HUES6 (cell line): ENCODE data around the gene ZNF668.
"Not testable (repeated sequence)": the region's sequence is repeated elsewhere in the genome, so short reads cannot be mapped to it uniquely, and the experiment has no call there.

ENCODE experiments used
- H3K27ac ChIP-seq: 2 replicates; pipeline ENCODE4 v1.7.0; 2013; ENCODE audit warnings: low read depth, mild to moderate bottlenecking, low read length, inconsistent platforms
- H3K27me3 ChIP-seq: 2 replicates; pipeline ENCODE4 v1.6.1; 2013; ENCODE audit warnings: low read length; ENCODE audit not compliant: control insufficient read depth, insufficient read depth
- H3K36me3 ChIP-seq: 2 replicates; pipeline ENCODE4 v1.6.1; 2013; ENCODE audit warnings: low read length; ENCODE audit not compliant: control insufficient read depth, insufficient read depth
- H3K4me1 ChIP-seq: 2 replicates; pipeline ENCODE4 v1.6.1; 2013; ENCODE audit warnings: low read length; ENCODE audit not compliant: control insufficient read depth, insufficient read depth
- H3K4me3 ChIP-seq: 2 replicates; pipeline ENCODE4 v1.5.1; 2013; ENCODE audit warnings: low read depth, low read length
- H3K9ac ChIP-seq: one replicate; pipeline ENCODE4 v1.6.1; 2013; ENCODE audit warnings: mild to moderate bottlenecking, low read length
- H3K9me3 ChIP-seq: 2 replicates; pipeline ENCODE4 v1.6.1; 2013; ENCODE audit warnings: low read depth, low read length; ENCODE audit not compliant: control insufficient read depth, insufficient read depth

The ZNF668 gene

DNA sequence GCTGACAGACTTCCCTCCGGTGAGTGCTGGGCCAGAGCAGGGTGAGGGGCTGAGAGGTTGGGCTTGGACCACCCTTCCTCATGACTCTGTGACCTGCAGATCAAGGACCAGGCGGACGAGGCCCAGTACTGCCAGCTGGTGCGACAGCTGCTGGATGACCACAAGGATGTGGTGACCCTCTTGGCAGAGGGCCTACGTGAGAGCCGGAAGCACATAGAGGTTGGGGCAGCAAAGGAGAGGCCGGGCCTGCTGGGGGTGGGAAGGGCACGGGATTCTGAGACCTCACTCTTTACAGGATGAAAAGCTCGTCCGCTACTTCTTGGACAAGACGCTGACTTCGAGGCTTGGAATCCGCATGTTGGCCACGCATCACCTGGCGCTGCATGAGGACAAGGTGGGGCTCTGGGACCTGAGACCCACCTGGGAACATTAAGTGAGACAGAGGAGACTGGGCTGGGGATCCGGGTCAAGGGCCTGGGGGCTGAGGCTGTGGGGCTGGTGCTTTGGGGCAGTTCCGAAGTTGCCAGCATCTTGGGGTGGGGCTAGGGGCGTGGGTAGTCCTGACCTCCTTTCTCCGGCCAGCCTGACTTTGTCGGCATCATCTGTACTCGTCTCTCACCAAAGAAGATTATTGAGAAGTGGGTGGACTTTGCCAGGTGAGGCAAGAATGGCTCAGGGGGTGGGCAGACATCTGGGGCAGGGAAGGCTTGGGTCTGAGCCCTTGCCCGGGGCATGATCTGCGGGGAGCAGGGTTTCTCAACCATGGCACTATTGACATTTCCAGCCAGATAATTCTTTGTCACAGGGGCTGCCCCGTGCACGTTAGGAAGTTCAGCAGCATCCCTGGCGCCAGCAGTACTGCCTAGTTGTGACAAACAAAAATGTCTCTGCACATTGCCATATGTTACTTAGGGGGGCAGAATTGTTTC, 36.3 kb upstream of the ZNF668 start:
- Histone ChIP-seq H3K9me3 (no peaks in the 10 kb centered on the region), H3K36me3 (peaks cover 39% of the 10 kb centered on the region), H3K4me3 (no peak overlapping the region), H3K4me1 (peaks cover 7% of the 10 kb centered on the region; the same call in 1 of the 2 replicates), H3K27me3 (no peaks in the 10 kb centered on the region), H3K27ac (no peak overlapping the region), H3K9ac (no peak overlapping the region)

GRCh38 chr16:31109622-31110021, 35.6 kb upstream of the ZNF668 start:
- no peak overlapping the region for H3K9ac ChIP-seq
- no peak overlapping the region for H3K4me3 ChIP-seq

GRCh38 chr16:31108794-31109558, 34.9 kb upstream of the ZNF668 start:
- H3K36me3 ChIP-seq: peaks cover 39% of the 10 kb centered on the region
- H3K4me3 ChIP-seq: peak overlapping the region; percentile 90
- H3K9me3 ChIP-seq: no peaks in the 10 kb centered on the region
- peak overlapping the region; percentile 82 for H3K9ac ChIP-seq
- no peaks in the 10 kb centered on the region for H3K27me3 ChIP-seq
- peaks cover 7% of the 10 kb centered on the region; the same call in 1 of the 2 replicates for H3K4me1 ChIP-seq
- H3K27ac ChIP-seq: peak overlapping the region; percentile 32; the same call in 1 of the 2 replicates

More at GRCh38 chr16:31109622-31110021, 35.6 kb upstream of the ZNF668 start:
- Histone ChIP-seq H3K27ac (no peak overlapping the region), H3K4me1 (peaks cover 7% of the 10 kb centered on the region; the same call in 1 of the 2 replicates), H3K36me3 (peaks cover 39% of the 10 kb centered on the region), H3K9me3 (no peaks in the 10 kb centered on the region), H3K27me3 (no peaks in the 10 kb centered on the region)

DNA sequence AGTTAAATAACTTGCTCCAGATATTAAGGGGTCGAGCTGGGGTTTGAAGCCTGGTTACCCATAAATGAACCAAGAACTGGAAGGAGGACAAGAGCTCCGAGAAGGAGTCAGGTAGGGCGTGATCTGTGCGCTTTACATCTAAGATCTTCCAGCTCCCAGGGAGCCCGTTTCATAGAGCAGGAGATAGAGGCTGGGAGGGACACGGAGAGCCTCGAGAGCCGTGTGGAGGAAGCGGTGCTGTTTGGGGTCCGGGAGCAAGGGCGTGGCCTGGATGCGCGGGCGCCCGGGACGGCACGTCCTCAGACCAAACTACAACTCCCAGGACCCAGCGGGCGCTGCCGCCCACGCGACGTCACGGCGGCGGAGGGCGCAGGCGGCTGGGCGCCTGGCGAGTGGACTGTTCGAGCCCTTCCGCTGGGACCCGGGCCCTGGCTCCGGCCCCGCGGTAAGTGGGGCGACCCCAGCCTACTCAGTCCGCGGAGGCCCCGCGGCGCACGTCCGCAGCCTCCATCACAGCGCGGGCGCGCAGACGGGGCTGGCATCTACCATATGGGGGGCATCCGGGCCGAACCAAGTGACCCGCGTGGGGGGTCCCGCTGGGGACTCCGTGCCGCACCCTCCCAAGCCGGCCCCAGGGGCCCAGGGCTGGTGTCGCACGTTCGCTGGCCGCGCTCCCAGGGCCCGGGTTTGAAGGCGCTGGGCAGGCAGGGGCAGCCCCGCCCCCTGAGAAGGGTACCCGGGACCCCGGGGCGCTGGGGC, 34.2 kb upstream of the ZNF668 start, which contains the start of gene BCKDK:
BCKDK (plus strand) TSS at position 352 of the 759 bp plus-strand sequence. CDS start 838 bp downstream, outside the sequence.
- Histone ChIP-seq H3K27ac (peak within 1 kb of the TSS; percentile 32; the same call in 1 of the 2 replicates), H3K9ac (peak within 1 kb of the TSS; percentile 82), H3K9me3 (peaks cover 2% of the 10 kb centered on the region; the same call in 1 of the 2 replicates), H3K27me3 (no peaks in the 10 kb centered on the region), H3K4me3 (peak within 1 kb of the TSS; percentile 90), H3K4me1 (peaks cover 7% of the 10 kb centered on the region; the same call in 1 of the 2 replicates), H3K36me3 (peaks cover 39% of the 10 kb centered on the region)

GRCh38 chr16:31107465-31107867, 33.4 kb upstream of the ZNF668 start:
- H3K36me3 ChIP-seq: peaks cover 32% of the 10 kb centered on the region
- peaks cover 7% of the 10 kb centered on the region; the same call in 1 of the 2 replicates for H3K4me1 ChIP-seq
- no peaks in the 10 kb centered on the region for H3K27me3 ChIP-seq
- peaks cover 3% of the 10 kb centered on the region; the same call in 1 of the 2 replicates for H3K9me3 ChIP-seq
- no peak overlapping the region for H3K9ac ChIP-seq
- peak overlapping the region; percentile 90 for H3K4me3 ChIP-seq
- H3K27ac ChIP-seq: no peak overlapping the region

DNA sequence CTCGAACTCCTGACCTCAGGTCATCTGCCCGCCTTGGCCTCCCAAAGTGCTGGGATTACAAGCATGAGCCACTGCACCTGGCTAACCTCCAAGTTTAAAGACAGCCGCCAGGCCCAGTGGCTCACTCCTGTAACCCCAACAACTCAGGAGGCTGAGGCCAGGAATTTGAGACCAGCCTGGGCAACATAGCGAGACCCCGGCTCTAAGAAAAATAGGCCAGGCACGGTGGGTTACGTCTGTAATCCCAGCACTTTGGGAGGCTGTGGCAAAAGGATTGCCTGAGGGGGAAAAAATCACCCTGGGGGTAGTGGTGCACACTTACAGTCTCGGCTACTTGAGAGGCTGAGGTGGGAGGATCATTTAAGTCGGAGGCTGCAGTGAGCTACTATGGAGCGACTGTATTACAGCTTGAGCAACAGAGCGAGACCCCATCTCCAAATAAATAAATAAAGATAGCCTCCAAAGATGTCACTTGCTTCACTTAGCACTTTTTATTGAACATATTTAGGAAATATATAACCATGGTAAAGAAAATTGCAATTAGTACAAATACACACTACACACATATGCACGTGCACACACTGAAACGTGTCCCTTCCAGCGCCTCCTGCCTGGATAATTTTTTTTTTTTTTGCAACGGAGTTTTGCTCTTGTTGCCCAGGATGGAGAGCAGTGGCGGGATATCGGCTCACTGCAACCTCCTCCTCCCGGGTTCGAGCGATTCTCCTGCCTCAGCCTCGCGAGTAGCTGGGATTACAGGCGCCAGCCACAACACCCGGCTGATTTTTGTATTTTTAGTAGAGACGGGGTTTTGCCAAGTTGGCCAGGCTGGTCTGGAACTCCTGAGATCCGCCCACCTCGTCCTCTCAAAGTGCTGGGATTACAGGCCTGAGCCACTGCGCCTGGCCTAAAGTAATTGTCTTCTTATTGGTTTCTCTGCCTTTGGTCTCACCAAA, 32.7 kb upstream of the ZNF668 start:
- Histone ChIP-seq H3K27ac (no peak overlapping the region), H3K9me3 (peaks cover 3% of the 10 kb centered on the region; the same call in 1 of the 2 replicates), H3K4me1 (peaks cover 7% of the 10 kb centered on the region; the same call in 1 of the 2 replicates), H3K4me3 (no peak overlapping the region), H3K9ac (no peak overlapping the region), H3K36me3 (peaks cover 25% of the 10 kb centered on the region), H3K27me3 (no peaks in the 10 kb centered on the region)

DNA sequence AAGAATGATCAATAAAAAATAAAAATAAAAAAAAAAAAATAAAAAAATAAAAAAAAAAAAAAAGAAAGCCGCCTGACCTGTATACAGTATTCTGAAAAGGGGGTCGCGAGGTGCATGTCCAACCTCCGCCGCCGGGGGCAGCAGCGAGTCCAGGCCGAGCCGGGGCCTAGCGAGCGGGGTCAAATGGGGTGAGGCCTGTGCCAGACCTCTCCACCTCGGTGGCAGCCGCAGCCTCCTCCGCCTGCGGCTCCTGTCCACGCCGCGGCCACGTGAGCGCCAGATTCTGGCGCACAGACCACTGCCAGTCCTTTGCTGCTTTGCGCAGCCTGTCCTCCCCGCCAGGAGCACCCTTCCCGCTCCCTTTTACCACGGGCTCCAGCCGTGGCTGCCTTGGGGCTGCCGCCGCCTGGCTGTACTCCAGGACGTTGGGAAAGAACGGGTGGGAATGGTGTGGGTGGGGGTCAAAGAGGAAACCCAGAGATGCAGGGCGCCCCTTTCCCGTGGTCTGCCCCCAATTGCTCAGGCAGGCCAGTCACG, 31.7 kb upstream of the ZNF668 start:
- Histone ChIP-seq H3K4me1 (peaks cover 7% of the 10 kb centered on the region; the same call in 1 of the 2 replicates), H3K4me3 (peak overlapping the region; percentile 25), H3K9ac (no peak overlapping the region), H3K27ac (no peak overlapping the region), H3K9me3 (peaks cover 3% of the 10 kb centered on the region; the same call in 1 of the 2 replicates), H3K36me3 (peaks cover 15% of the 10 kb centered on the region), H3K27me3 (no peaks in the 10 kb centered on the region)

GRCh38 chr16:31100876-31101641, 27.0 kb upstream of the ZNF668 start:
- not testable (repeated sequence) for H3K27me3 ChIP-seq, H3K36me3 ChIP-seq, H3K4me1 ChIP-seq, H3K27ac ChIP-seq, H3K9ac ChIP-seq, H3K9me3 ChIP-seq, H3K4me3 ChIP-seq
